ENCODE data around the gene SLC39A8. TPM values are rescaled to one million over a fixed set of nuclear protein-coding genes. Genes with fewer than 3 reads are reported as not detected.

Gene SLC39A8
- total and polyA plus RNA-seq, 9 of the 15 experiments (the other 6 are each of a cell fraction or from before 2014, with no cell fraction given), result 8.2 to 30.3 (median 25.0) TPM

GRCh38 chr4:102217775-102218355, 127.4 kb downstream of the SLC39A8 start:
- H3K79me2 ChIP-seq (ENCODE audit: control insufficient read depth, insufficient read depth, low read length), result no peaks in the 10 kb centered on the region
- no peak for FAIRE-seq
- H4K20me1 ChIP-seq (replicated peaks; ENCODE audit: control insufficient read depth, insufficient read depth, low read length), result no peaks in the 10 kb centered on the region
- no peaks in the 10 kb centered on the region for H3K9me1 ChIP-seq (ENCODE audit: control insufficient read depth, insufficient read depth, low read length)
- H3K9me3 ChIP-seq (replicated peaks; ENCODE audit: control insufficient read depth, insufficient read depth, low read depth, low read length), result no peaks in the 10 kb centered on the region
- no peak overlapping the region for H3K4me2 ChIP-seq (ENCODE audit: insufficient read depth, low read length)
- ATAC-seq, result no peak
- H2AFZ ChIP-seq (ENCODE audit: low read depth, low read length), result no peak overlapping the region
- in situ Hi-C loops (cut with MboI), result no loop called here
- no peak overlapping the region for H3K27ac ChIP-seq (ENCODE audit: extremely low read depth, low read depth, low read length)
- no peak overlapping the region for H3K4me3 ChIP-seq
- no peaks in the 10 kb centered on the region for H3K4me1 ChIP-seq (replicated peaks in 1 of 2; ENCODE audit: control insufficient read depth in 2 of 2, insufficient read depth in 2 of 2, low read length in 2 of 2)
- WGBS (ENCODE audit: insufficient coverage, low coverage, missing lambda C conversion rate), result 6% methylated on average over 1 of the region's 1 CpG
- no peak for DNase-seq (ENCODE audit: extremely low read depth in 1 of 4, low spot score in 3 of 4)
- POLR2A ChIA-PET, result no interaction called here
- CTCF ChIA-PET (ENCODE audit: low intra/inter-chr PET ratio), result no interaction called here
- intact Hi-C loops (cut with micrococcal nuclease), result no loop called here
- no peak overlapping the region for H3K9ac ChIP-seq (ENCODE audit: insufficient read depth in 1 of 2, low read depth in 2 of 2, low read length in 2 of 2)
- no TSS peak for BruUV-seq (replicated peaks)
- no peaks in the 10 kb centered on the region for H3K36me3 ChIP-seq (ENCODE audit: control insufficient read depth, insufficient read depth, low read length)
- no peaks in the 10 kb centered on the region for H3K27me3 ChIP-seq (ENCODE audit: control insufficient read depth in 2 of 2, insufficient read depth in 2 of 2, low read length in 2 of 2)
- TF ChIP-seq ZSCAN29 (IDR thresholded peaks at IDR 0.05), result no peak
- no peak for TF ChIP-seq XRCC4 (IDR thresholded peaks at IDR 0.05; ENCODE audit: extremely low read depth, insufficient read depth, insufficient read length)
- TF ChIP-seq FIP1L1 (IDR thresholded peaks at IDR 0.05; ENCODE audit: low read depth, low read length, poor library complexity, severe bottlenecking), result no peak
- no peak for TF ChIP-seq SMARCC2 (IDR thresholded peaks at IDR 0.05; ENCODE audit: low read depth)
- no peak for TF ChIP-seq PRMT5 (CRISPR knock-in tag; IDR thresholded peaks at IDR 0.05)
- TF ChIP-seq, protein P1, sequence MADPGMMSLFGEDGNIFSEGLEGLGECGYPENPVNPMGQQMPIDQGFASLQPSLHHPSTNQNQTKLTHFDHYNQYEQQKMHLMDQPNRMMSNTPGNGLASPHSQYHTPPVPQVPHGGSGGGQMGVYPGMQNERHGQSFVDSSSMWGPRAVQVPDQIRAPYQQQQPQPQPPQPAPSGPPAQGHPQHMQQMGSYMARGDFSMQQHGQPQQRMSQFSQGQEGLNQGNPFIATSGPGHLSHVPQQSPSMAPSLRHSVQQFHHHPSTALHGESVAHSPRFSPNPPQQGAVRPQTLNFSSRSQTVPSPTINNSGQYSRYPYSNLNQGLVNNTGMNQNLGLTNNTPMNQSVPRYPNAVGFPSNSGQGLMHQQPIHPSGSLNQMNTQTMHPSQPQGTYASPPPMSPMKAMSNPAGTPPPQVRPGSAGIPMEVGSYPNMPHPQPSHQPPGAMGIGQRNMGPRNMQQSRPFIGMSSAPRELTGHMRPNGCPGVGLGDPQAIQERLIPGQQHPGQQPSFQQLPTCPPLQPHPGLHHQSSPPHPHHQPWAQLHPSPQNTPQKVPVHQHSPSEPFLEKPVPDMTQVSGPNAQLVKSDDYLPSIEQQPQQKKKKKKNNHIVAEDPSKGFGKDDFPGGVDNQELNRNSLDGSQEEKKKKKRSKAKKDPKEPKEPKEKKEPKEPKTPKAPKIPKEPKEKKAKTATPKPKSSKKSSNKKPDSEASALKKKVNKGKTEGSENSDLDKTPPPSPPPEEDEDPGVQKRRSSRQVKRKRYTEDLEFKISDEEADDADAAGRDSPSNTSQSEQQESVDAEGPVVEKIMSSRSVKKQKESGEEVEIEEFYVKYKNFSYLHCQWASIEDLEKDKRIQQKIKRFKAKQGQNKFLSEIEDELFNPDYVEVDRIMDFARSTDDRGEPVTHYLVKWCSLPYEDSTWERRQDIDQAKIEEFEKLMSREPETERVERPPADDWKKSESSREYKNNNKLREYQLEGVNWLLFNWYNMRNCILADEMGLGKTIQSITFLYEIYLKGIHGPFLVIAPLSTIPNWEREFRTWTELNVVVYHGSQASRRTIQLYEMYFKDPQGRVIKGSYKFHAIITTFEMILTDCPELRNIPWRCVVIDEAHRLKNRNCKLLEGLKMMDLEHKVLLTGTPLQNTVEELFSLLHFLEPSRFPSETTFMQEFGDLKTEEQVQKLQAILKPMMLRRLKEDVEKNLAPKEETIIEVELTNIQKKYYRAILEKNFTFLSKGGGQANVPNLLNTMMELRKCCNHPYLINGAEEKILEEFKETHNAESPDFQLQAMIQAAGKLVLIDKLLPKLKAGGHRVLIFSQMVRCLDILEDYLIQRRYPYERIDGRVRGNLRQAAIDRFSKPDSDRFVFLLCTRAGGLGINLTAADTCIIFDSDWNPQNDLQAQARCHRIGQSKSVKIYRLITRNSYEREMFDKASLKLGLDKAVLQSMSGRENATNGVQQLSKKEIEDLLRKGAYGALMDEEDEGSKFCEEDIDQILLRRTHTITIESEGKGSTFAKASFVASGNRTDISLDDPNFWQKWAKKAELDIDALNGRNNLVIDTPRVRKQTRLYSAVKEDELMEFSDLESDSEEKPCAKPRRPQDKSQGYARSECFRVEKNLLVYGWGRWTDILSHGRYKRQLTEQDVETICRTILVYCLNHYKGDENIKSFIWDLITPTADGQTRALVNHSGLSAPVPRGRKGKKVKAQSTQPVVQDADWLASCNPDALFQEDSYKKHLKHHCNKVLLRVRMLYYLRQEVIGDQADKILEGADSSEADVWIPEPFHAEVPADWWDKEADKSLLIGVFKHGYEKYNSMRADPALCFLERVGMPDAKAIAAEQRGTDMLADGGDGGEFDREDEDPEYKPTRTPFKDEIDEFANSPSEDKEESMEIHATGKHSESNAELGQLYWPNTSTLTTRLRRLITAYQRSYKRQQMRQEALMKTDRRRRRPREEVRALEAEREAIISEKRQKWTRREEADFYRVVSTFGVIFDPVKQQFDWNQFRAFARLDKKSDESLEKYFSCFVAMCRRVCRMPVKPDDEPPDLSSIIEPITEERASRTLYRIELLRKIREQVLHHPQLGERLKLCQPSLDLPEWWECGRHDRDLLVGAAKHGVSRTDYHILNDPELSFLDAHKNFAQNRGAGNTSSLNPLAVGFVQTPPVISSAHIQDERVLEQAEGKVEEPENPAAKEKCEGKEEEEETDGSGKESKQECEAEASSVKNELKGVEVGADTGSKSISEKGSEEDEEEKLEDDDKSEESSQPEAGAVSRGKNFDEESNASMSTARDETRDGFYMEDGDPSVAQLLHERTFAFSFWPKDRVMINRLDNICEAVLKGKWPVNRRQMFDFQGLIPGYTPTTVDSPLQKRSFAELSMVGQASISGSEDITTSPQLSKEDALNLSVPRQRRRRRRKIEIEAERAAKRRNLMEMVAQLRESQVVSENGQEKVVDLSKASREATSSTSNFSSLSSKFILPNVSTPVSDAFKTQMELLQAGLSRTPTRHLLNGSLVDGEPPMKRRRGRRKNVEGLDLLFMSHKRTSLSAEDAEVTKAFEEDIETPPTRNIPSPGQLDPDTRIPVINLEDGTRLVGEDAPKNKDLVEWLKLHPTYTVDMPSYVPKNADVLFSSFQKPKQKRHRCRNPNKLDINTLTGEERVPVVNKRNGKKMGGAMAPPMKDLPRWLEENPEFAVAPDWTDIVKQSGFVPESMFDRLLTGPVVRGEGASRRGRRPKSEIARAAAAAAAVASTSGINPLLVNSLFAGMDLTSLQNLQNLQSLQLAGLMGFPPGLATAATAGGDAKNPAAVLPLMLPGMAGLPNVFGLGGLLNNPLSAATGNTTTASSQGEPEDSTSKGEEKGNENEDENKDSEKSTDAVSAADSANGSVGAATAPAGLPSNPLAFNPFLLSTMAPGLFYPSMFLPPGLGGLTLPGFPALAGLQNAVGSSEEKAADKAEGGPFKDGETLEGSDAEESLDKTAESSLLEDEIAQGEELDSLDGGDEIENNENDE (IDR thresholded peaks at IDR 0.05; ENCODE audit: low read depth, low read length), result no peak
- TF ChIP-seq PBX2 (CRISPR knock-in tag; IDR thresholded peaks at IDR 0.05; ENCODE audit: low read depth), result no peak
- TF ChIP-seq PBX2 (tag; conservative IDR thresholded peaks at IDR 0.05; ENCODE audit: low read depth), result no peak
- TF ChIP-seq MTF1 (CRISPR knock-in tag; IDR thresholded peaks at IDR 0.05; ENCODE audit: borderline replicate concordance), result no peak
